Trophoblast cell (in vitro differentiated cells and primary cell): ENCODE results near the gene B9D1.

Experiments used
- DNase-seq, 2 donors: peaks; one replicate each; pipeline ENCODE4 v3.0.0-alpha.2; 2016
- H2AFZ ChIP-seq: 2 replicates; pipeline ENCODE4 v1.6.1; 2013; ENCODE audit warnings: low read length, moderate library complexity, mild to moderate bottlenecking; ENCODE audit not compliant: insufficient read depth, poor library complexity
- H2AK5ac ChIP-seq: 2 replicates; pipeline ENCODE4 v1.6.1; 2013; ENCODE audit warnings: mild to moderate bottlenecking, low read length
- H2BK120ac ChIP-seq: 2 replicates; pipeline ENCODE4 v1.6.1; 2013; ENCODE audit warnings: low read length, mild to moderate bottlenecking, moderate library complexity; ENCODE audit not compliant: insufficient read depth, poor library complexity
- H2BK12ac ChIP-seq: 2 replicates; pipeline ENCODE4 v1.6.1; 2013; ENCODE audit warnings: mild to moderate bottlenecking, low read length, moderate library complexity
- H2BK5ac ChIP-seq: 2 replicates; pipeline ENCODE4 v1.6.1; 2013; ENCODE audit warnings: low read length, low read depth, moderate library complexity, mild to moderate bottlenecking; ENCODE audit not compliant: poor library complexity
- H3K14ac ChIP-seq: 2 replicates; pipeline ENCODE4 v1.6.1; 2013; ENCODE audit warnings: mild to moderate bottlenecking, low read length
- H3K18ac ChIP-seq: 2 replicates; pipeline ENCODE4 v1.6.1; 2013; ENCODE audit warnings: mild to moderate bottlenecking, low read length
- H3K23ac ChIP-seq: 2 replicates; pipeline ENCODE4 v1.6.1; 2013; ENCODE audit warnings: low read length
- H3K27ac ChIP-seq: 2 replicates; pipeline ENCODE4 v1.5.1; 2013; ENCODE audit warnings: low read depth, mild to moderate bottlenecking, inconsistent platforms, low read length, moderate library complexity
- H3K27me3 ChIP-seq: 2 replicates; pipeline ENCODE4 v1.6.1; 2013; ENCODE audit warnings: inconsistent platforms, mild to moderate bottlenecking, low read length, moderate library complexity; ENCODE audit not compliant: insufficient read depth
- H3K36me3 ChIP-seq, 2 experiments: 1 replicate in 1 of 2; 2 replicates in 1 of 2; pipeline ENCODE4 v1.6.1; 2013; ENCODE audit warnings: low read length in 2 of 2, mild to moderate bottlenecking in 2 of 2, moderate library complexity in 1 of 2; ENCODE audit not compliant: insufficient read depth in 2 of 2, control insufficient read depth in 1 of 2
- H3K4ac ChIP-seq: 2 replicates; pipeline ENCODE4 v1.6.1; 2013; ENCODE audit warnings: low read depth, mild to moderate bottlenecking, low read length, moderate library complexity
- H3K4me1 ChIP-seq, 2 experiments: 1 replicate in 1 of 2; 2 replicates in 1 of 2; pipeline ENCODE4 v1.6.1; 2013; ENCODE audit warnings: low read length in 2 of 2, mild to moderate bottlenecking in 2 of 2, moderate library complexity in 1 of 2; ENCODE audit not compliant: insufficient read depth in 2 of 2, control insufficient read depth in 1 of 2
- H3K4me2 ChIP-seq: 2 replicates; pipeline ENCODE4 v1.6.1; 2013; ENCODE audit warnings: inconsistent platforms, mild to moderate bottlenecking, low read length, moderate library complexity
- H3K4me3 ChIP-seq: 2 replicates; pipeline ENCODE4 v1.5.1; 2013; ENCODE audit warnings: mild to moderate bottlenecking, low read depth, low read length, inconsistent platforms
- H3K79me1 ChIP-seq: one replicate; pipeline ENCODE4 v1.6.1; 2013; ENCODE audit warnings: low read length
- H3K79me2 ChIP-seq: 2 replicates; pipeline ENCODE4 v1.6.1; 2013; ENCODE audit warnings: low read length, mild to moderate bottlenecking; ENCODE audit not compliant: control insufficient read depth, insufficient read depth, poor library complexity
- H3K9ac ChIP-seq: 2 replicates; pipeline ENCODE4 v1.6.1; 2013; ENCODE audit warnings: mild to moderate bottlenecking, low read length
- H3K9me3 ChIP-seq: 2 replicates; pipeline ENCODE4 v1.6.1; 2013; ENCODE audit warnings: low read depth, mild to moderate bottlenecking, control low read depth, inconsistent platforms, low read length; ENCODE audit not compliant: insufficient read depth
- H4K12ac ChIP-seq: 2 replicates; pipeline ENCODE4 v1.6.1; 2013; ENCODE audit warnings: low read depth, mild to moderate bottlenecking, low read length, moderate library complexity
- H4K8ac ChIP-seq: 2 replicates; pipeline ENCODE4 v1.6.1; 2013; ENCODE audit warnings: low read depth, mild to moderate bottlenecking, low read length, moderate library complexity
- H4K91ac ChIP-seq: one replicate; pipeline ENCODE4 v1.6.1; 2013; ENCODE audit warnings: low read depth, mild to moderate bottlenecking, low read length, moderate library complexity
- WGBS: extraction: QIAGEN DNeasy Blood & Tissue Kit; methylation state at CpG from one replicate; pipeline ENCODE4 v1.1.7; 2013; ENCODE audit warnings: missing lambda C conversion rate; ENCODE audit not compliant: insufficient read length, insufficient coverage; ENCODE audit errors: extremely low coverage; 5-methylcytosine and 5-hydroxymethylcytosine counted together

B9D1 gene

GRCh38 chr17:19342611-19343255 lies 19.8 kb downstream of the B9D1 start:
- Histone ChIP-seq H3K27me3 (no peaks in the 10 kb centered on the region), H3K4me1 (peaks cover 16 to 21% of the 10 kb centered on the region in 2 experiments), H2BK12ac (no peak overlapping the region), H4K91ac (peak overlapping the region; percentile 48), H3K36me3 (no peaks in the 10 kb centered on the region), H3K4ac (no peak overlapping the region), H2BK120ac (peak overlapping the region; percentile 18), H4K8ac (no peak overlapping the region), H3K4me2 (peak overlapping the region; percentile 11), H3K9ac (no peak overlapping the region), H3K4me3 (no peak overlapping the region), H4K12ac (no peak overlapping the region), H2BK5ac (no peak overlapping the region), H2AK5ac (peak overlapping the region; percentile 16), H3K79me2 (no peaks in the 10 kb centered on the region), H3K9me3 (no peaks in the 10 kb centered on the region), H3K23ac (no peak overlapping the region), H3K27ac (no peak overlapping the region), H2AFZ (no peak overlapping the region), H3K79me1 (peaks cover 6% of the 10 kb centered on the region), H3K18ac (no peak overlapping the region), H3K14ac (peak overlapping the region; percentile 14)
- no peak for DNase-seq
- WGBS, result no CpG with 5 or more reads among the region's 7 CpGs

- peak overlapping the region; percentile 12 for H2AFZ ChIP-seq
- H2BK5ac ChIP-seq, result peak overlapping the region; percentile 4
- H3K4me2 ChIP-seq, result peak overlapping the region; percentile 11
- H3K9ac ChIP-seq, result no peak overlapping the region
- H2BK12ac ChIP-seq, result no peak overlapping the region
- peak overlapping the region; percentile 16 for H2AK5ac ChIP-seq
- peak overlapping the region; percentile 13 for H3K4me3 ChIP-seq
- no peaks in the 10 kb centered on the region for H3K79me2 ChIP-seq
- peak overlapping the region; percentile 18 for H2BK120ac ChIP-seq
- peaks cover 16 to 17% of the 10 kb centered on the region in 2 experiments for H3K4me1 ChIP-seq
- H3K18ac ChIP-seq, result peak overlapping the region; percentile 11
- no peak overlapping the region for H4K12ac ChIP-seq
- peak overlapping the region; percentile 14 for H3K14ac ChIP-seq
- H3K79me1 ChIP-seq, result peaks cover 6% of the 10 kb centered on the region
- H3K9me3 ChIP-seq, result no peaks in the 10 kb centered on the region
- no peaks in the 10 kb centered on the region for H3K27me3 ChIP-seq
- no peak overlapping the region for H3K4ac ChIP-seq
- peak overlapping the region; percentile 10 for H3K27ac ChIP-seq
- H4K8ac ChIP-seq, result no peak overlapping the region
- H3K23ac ChIP-seq, result no peak overlapping the region
- peak in 1 of 2 donors; percentile 30 for DNase-seq
- H4K91ac ChIP-seq, result peak overlapping the region; percentile 48
- WGBS, result no CpG with 5 or more reads among the region's 20 CpGs
- H3K36me3 ChIP-seq, result no peaks in the 10 kb centered on the region
Observed at GRCh38 chr17:19341641-19342610, 20.6 kb downstream of the B9D1 start.

GRCh38 chr17:19341211-19341631 lies 21.3 kb downstream of the B9D1 start:
- Histone ChIP-seq H3K4ac (no peak overlapping the region), H4K12ac (no peak overlapping the region), H3K23ac (no peak overlapping the region), H2BK120ac (no peak overlapping the region), H3K79me2 (no peaks in the 10 kb centered on the region), H3K4me3 (no peak overlapping the region), H3K36me3 (peaks cover 1 to 4% of the 10 kb centered on the region in 2 experiments), H3K79me1 (peaks cover 6% of the 10 kb centered on the region), H4K91ac (no peak overlapping the region), H3K9me3 (no peaks in the 10 kb centered on the region), H3K4me1 (peaks cover 14 to 16% of the 10 kb centered on the region in 2 experiments), H2BK5ac (no peak overlapping the region), H3K9ac (no peak overlapping the region), H3K27ac (no peak overlapping the region), H4K8ac (no peak overlapping the region), H3K4me2 (no peak overlapping the region), H2BK12ac (no peak overlapping the region), H2AK5ac (no peak overlapping the region), H2AFZ (no peak overlapping the region), H3K14ac (no peak overlapping the region), H3K27me3 (no peaks in the 10 kb centered on the region), H3K18ac (no peak overlapping the region)
- DNase-seq, result no peak
- no CpG with 5 or more reads among the region's 7 CpGs for WGBS

GRCh38 chr17:19339341-19339815 lies 23.1 kb downstream of the B9D1 start:
- Histone ChIP-seq H3K18ac (no peak overlapping the region), H2BK5ac (no peak overlapping the region), H3K36me3 (peaks cover 4 to 9% of the 10 kb centered on the region in 2 experiments), H3K27ac (no peak overlapping the region), H3K9me3 (no peaks in the 10 kb centered on the region), H4K91ac (no peak overlapping the region), H3K23ac (no peak overlapping the region), H2AK5ac (no peak overlapping the region), H2AFZ (no peak overlapping the region), H3K4me3 (no peak overlapping the region), H3K27me3 (no peaks in the 10 kb centered on the region), H4K12ac (no peak overlapping the region), H3K4me1 (peaks cover 14 to 16% of the 10 kb centered on the region in 2 experiments), H3K9ac (no peak overlapping the region), H3K79me1 (peaks cover 6% of the 10 kb centered on the region), H3K4me2 (no peak overlapping the region), H3K14ac (no peak overlapping the region), H3K79me2 (no peaks in the 10 kb centered on the region), H2BK120ac (no peak overlapping the region), H2BK12ac (no peak overlapping the region), H3K4ac (no peak overlapping the region), H4K8ac (no peak overlapping the region)
- no CpG with 5 or more reads among the region's 2 CpGs for WGBS
- DNase-seq, result no peak
